Measurements from ENCODE around the gene HLCS. TPM values are rescaled to one million over a fixed set of nuclear protein-coding genes. Genes with fewer than 3 reads are reported as not detected.

HLCS gene
- polyA plus RNA-seq, 1 experiment = 16.9 TPM

DNA sequence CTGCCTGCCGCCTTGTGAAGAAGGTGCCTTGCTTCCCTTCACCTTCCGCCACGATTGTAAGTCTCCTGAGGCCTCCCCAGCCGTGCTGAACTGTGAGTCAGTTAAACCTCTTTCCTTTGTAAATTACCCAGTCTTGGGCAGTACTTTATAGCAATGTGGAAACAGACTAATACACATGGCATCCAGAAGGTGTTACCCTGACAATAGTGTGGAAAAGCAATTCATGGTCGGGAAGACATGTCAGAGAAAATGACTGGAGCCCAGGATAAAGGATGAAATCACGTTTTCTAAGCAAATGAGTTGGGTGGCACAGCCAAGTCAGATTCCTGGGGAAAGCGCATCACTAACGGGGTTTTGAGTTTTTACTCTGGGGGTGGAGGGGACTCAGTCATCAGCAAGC lies 76.4 kb downstream of the HLCS start:
- Histone ChIP-seq H3K4me3 (ENCODE audit: low read depth, low read length) (no peak overlapping the region), H3K27me3 (ENCODE audit: control insufficient read depth, insufficient read depth, low read length) (no peaks in the 10 kb centered on the region), H3K36me3 (ENCODE audit: control insufficient read depth, insufficient read depth, low read length) (peaks cover 3% of the 10 kb centered on the region; the same call in 1 of the 2 replicates)
- no peak for DNase-seq (ENCODE audit: low read depth)
- POLR2A ChIA-PET = no interaction called here
- TF ChIP-seq, protein P1, sequence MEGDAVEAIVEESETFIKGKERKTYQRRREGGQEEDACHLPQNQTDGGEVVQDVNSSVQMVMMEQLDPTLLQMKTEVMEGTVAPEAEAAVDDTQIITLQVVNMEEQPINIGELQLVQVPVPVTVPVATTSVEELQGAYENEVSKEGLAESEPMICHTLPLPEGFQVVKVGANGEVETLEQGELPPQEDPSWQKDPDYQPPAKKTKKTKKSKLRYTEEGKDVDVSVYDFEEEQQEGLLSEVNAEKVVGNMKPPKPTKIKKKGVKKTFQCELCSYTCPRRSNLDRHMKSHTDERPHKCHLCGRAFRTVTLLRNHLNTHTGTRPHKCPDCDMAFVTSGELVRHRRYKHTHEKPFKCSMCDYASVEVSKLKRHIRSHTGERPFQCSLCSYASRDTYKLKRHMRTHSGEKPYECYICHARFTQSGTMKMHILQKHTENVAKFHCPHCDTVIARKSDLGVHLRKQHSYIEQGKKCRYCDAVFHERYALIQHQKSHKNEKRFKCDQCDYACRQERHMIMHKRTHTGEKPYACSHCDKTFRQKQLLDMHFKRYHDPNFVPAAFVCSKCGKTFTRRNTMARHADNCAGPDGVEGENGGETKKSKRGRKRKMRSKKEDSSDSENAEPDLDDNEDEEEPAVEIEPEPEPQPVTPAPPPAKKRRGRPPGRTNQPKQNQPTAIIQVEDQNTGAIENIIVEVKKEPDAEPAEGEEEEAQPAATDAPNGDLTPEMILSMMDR (IDR thresholded peaks at IDR 0.05; ENCODE audit: insufficient read depth, low read depth, low read length) = no peak
- CTCF ChIA-PET = no interaction called here

DNA sequence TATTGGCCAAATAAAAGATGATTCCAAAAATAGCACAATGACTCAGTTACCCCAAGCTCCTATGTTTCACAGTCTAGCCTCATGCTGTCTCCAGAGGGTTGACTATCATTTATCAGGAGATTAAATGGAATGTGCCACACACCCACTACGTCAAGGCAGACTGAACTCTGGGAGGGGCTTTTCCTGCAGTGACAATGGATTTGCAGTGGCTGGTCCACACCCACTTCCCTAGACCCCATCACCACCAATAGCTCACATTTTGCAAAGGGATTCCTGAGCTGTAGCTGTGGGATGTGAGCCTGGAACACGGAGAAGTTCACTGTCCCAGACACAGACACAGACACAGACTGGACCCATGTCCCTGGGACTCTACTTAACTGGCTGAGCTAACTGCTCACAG lies 77.1 kb downstream of the HLCS start:
- H3K36me3 ChIP-seq (ENCODE audit: control insufficient read depth, insufficient read depth, low read length) = peaks cover 1% of the 10 kb centered on the region; the same call in 1 of the 2 replicates
- ChIA-PET POLR2A (no interaction called here), CTCF (no interaction called here)
- no peaks in the 10 kb centered on the region for H3K27me3 ChIP-seq (ENCODE audit: control insufficient read depth, insufficient read depth, low read length)
- no peak overlapping the region for H3K4me3 ChIP-seq (ENCODE audit: low read depth, low read length)
- TF ChIP-seq, protein P1 (IDR thresholded peaks at IDR 0.05; ENCODE audit: insufficient read depth, low read depth, low read length) = no peak
- DNase-seq (ENCODE audit: low read depth) = no peak

DNA sequence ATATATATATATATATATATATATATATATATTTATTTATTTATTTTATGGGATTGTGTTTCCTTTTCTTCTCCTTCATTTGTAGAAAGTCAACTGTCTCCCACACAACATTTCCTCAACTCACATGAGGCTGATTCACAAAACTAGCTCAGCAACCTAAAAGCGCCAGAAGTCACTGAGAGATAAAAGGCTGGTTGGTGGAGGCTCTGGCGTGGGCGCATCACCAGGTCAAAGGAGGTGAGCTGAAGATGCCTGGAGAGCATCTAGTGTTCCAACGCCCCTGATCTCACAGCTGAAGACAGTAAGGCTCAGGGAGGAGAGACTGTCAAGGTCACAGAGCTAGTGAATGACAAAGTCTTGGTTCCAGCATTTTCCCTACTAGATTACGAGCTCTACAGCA lies 78.0 kb downstream of the HLCS start:
- TF ChIP-seq, protein P1 (IDR thresholded peaks at IDR 0.05; ENCODE audit: insufficient read depth, low read depth, low read length) = no peak
- H3K36me3 ChIP-seq (ENCODE audit: control insufficient read depth, insufficient read depth, low read length) = peaks cover 1% of the 10 kb centered on the region; the same call in 1 of the 2 replicates
- CTCF ChIA-PET = interaction anchor here (1.2 kb wide), 1 partner anchor 14 kb away, joined by 3 read pairs; no protein-coding TSS in a partner anchor
- H3K4me3 ChIP-seq (ENCODE audit: low read depth, low read length) = no peak overlapping the region
- no peak for DNase-seq (ENCODE audit: low read depth)
- POLR2A ChIA-PET = no interaction called here
- H3K27me3 ChIP-seq (ENCODE audit: control insufficient read depth, insufficient read depth, low read length) = no peaks in the 10 kb centered on the region

DNA sequence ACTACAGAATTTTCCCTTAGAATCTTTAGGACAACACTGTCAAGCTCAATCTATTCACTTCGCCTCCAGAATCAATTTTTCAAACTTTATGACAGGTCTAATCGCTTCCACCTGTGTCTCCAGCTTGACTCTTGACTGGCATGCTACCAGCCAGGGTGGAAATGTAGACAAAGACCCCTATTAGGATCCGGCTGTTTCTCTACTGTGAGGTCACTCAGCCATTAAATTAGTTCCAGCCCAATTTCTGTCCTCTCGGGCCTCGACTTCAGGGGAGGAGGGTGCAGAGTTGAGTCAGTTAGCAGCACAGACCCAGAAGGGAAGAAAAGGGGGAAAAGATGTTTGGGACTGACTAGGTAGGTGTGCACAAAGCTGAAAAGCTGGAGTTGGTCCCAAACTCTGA lies 78.5 kb downstream of the HLCS start:
- Histone ChIP-seq H3K36me3 (ENCODE audit: control insufficient read depth, insufficient read depth, low read length) (peaks cover 1% of the 10 kb centered on the region; the same call in 1 of the 2 replicates), H3K27me3 (ENCODE audit: control insufficient read depth, insufficient read depth, low read length) (no peaks in the 10 kb centered on the region), H3K4me3 (ENCODE audit: low read depth, low read length) (no peak overlapping the region)
- POLR2A ChIA-PET = interaction anchor here (0.6 kb wide), 1 partner anchor 34 kb away, joined by 3 read pairs; no protein-coding TSS in a partner anchor
- no peak for DNase-seq (ENCODE audit: low read depth)
- CTCF ChIA-PET = interaction anchor here (1.2 kb wide), 1 partner anchor 15 kb away, joined by 3 read pairs; no protein-coding TSS in a partner anchor
- TF ChIP-seq, protein P1 (IDR thresholded peaks at IDR 0.05; ENCODE audit: insufficient read depth, low read depth, low read length) = no peak

DNA sequence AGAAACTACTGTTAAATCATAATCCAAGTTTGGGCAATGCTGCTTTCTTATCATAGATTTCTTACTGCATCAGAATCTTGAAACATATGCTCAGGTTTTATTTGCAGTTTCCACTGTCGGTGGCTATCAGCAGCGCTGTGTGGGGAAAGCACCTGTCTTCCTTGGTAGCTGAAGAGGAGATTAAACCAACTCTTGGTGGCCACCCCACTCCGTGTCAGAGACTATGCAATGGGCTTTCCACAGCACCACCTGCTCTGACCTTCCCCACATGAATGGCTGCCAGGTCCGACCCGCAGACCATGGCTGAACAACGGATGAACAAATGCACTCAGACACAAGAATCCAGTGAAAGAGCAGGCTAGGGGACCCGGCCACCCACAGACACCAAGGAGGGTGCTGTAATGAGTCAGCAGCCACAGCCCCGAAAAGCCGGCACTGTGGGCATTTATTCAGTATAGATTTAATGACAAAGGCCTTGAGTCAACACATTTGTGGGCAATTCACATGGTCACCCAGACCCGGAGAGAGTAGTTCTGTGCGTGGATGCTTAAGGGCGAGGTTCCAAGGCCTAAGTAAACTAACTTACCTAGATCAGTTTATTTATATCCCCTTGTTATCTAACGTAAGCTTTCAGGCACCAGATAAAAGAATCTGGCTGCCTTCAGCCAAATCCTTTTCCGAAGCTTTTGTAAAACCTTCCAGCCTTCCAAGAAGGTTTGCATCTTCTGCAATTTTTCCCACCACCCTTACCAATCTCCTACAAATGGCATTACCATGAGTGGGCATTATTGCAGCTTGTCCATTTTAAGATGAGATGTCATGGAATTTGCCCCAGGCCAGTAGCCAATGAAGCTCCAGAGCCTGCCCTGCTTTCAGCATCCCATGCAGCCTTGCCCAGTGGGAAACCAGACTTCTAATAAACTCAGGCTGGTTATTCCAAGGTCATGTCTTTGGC lies 82.7 kb downstream of the HLCS start:
- CTCF ChIA-PET = no interaction called here
- H3K4me3 ChIP-seq (ENCODE audit: low read depth, low read length) = no peak overlapping the region
- no peak for DNase-seq (ENCODE audit: low read depth)
- no peaks in the 10 kb centered on the region for H3K27me3 ChIP-seq (ENCODE audit: control insufficient read depth, insufficient read depth, low read length)
- H3K36me3 ChIP-seq (ENCODE audit: control insufficient read depth, insufficient read depth, low read length) = no peaks in the 10 kb centered on the region
- POLR2A ChIA-PET = no interaction called here
- TF ChIP-seq, protein P1 (IDR thresholded peaks at IDR 0.05; ENCODE audit: insufficient read depth, low read depth, low read length) = no peak

Measured in BJ (cell line).